GM19438 (cell line): Measurements from ENCODE around the gene PLA2G2A.
"Not testable (repeated sequence)": the region's sequence is repeated elsewhere in the genome, so short reads cannot be mapped to it uniquely, and the experiment has no call there.

Experiments used
- ATAC-seq: cut with Tn5 transposase; IDR thresholded peaks from one replicate; pipeline ENCODE4 v1.9.1; 2021; ENCODE audit warnings: low read depth; ENCODE audit not compliant: unreplicated experiment

Gene PLA2G2A, protein sequence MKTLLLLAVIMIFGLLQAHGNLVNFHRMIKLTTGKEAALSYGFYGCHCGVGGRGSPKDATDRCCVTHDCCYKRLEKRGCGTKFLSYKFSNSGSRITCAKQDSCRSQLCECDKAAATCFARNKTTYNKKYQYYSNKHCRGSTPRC

DNA sequence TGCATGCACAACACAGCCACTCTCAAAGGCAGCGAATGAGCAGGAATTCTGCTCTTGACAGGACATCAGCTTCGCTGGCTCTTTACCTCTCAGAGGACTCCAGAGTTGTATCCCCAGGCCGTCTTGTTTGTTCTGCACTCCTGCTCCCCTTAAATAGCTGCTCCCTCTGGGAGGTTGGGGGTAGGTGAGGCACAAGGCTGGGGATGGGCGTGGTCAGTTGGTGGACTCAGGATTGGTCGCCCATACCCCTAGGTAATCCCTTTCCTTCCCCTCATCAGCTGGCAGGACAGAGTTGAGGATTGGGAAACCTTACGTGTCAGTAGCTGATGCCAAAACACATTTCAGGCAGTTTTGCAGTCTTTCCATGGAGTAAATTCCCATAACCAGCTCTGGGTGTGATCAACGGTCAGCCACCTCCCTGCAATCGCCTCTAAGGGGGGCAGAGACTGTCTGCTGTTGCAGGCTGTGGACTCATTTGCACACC is at the start of gene PLA2G2A:
PLA2G2A (minus strand) TSS at position 125 of the 484 bp plus-strand sequence. CDS start 845 bp downstream, outside the sequence.
- no peak for ATAC-seq

- ATAC-seq, result no peak
These were observed 49.3 kb upstream of the PLA2G2A start for GRCh38 chr1:20028726-20029125.

GRCh38 chr1:20028125-20028524 is 48.7 kb upstream of the PLA2G2A start:
- no peak for ATAC-seq

DNA sequence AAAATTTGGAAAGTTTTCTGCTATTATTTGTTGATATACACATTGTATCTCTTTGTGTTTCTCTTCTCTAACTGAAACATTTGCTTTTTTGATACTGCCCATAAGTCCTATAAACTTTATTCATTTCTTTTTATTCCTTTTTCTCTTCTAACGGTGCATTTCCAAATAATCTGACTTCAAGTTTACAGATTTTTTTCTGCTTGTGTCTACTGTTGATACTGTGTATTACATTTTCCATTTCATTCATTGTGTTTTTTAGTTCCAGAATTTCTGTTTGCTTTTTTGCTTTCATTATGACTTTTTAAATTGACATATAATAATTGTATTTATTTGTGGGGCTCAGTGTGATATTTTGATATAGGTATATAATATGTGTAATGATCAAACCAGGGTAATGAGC is 38.3 kb upstream of the PLA2G2A start:
- ATAC-seq, result no peak

- ATAC-seq, result no peak
These were observed 34.7 kb upstream of the PLA2G2A start for GRCh38 chr1:20014153-20014552.

DNA sequence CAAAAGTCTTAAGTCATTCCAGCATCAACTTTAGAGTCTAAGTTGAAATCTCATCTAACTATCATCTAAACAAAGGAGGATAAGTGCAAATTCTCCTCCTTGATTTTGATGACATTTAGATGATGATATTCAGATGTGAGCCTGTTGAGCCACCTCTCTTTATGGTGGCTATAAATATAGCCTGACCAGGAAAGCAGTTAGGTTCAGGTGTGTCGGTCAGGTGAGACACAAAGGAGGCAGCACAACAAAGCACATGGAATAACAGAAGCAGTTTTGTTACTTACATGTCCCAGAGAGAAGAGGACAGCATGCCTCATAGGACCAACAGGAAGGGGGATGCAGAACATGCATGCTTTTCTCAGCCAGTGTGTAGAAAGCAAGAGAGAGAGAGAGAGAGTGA is 30.6 kb upstream of the PLA2G2A start:
- ATAC-seq, result no peak

DNA sequence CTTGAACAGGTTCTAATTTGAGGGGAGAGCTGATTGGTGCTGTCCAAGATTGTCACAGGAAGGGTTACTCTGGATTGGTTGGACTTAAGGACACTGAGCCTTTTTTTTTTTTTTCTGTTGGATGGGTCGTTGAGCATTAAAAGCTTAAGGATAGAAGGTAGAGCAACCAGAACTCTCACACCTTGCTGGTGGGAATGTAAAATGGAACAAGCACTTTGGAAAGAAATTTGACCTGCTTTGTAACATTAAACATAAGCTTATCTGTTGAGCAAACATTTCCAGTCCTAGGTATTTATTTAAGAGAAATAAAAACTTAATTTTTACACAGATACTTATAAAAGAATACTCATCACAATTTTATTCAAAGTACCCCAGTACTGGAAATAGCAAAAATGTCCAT is 29.8 kb upstream of the PLA2G2A start:
- ATAC-seq, result no peak

DNA sequence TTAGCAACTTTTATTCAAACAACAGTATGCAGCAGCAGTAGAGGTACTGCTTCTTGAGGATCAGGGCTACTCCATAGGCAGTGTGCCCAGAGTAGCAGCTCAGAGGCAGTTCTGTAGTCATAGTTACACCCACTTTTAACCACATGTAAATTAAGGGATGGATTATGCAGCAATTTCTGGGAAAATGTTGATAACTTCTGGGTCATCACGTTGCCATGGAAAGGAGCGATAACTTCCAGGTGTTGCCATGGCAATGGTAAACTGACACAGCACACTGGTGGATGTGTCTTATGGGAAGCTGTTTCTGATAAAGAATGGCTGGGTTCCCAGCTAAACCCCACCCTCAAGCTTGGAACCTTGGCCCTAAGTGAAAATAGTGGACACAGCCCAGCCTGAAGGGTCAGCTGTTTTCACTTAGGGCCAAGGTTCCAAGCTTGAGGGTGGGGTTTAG is 29.0 kb upstream of the PLA2G2A start:
- ATAC-seq, result no peak

DNA sequence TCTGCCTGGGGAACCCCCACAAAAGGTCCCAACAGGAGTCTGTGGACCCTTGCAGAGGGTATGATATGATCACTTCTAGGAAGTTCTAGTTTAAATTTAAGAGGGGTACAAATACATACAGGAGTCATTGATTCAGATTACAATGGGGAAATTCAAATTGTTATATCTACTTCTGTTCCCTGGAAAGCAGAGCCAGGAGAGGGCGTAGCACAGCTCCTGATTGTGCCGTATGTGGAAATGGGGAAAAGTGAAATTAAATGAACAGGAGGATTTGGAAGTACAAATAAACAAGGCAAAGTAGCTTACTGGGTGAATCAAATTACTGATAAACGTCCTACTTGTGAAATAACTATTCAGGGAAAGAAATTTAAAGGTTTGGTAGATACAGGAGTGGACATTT is 19.4 kb upstream of the PLA2G2A start:
- ATAC-seq, result not testable (repeated sequence)

DNA sequence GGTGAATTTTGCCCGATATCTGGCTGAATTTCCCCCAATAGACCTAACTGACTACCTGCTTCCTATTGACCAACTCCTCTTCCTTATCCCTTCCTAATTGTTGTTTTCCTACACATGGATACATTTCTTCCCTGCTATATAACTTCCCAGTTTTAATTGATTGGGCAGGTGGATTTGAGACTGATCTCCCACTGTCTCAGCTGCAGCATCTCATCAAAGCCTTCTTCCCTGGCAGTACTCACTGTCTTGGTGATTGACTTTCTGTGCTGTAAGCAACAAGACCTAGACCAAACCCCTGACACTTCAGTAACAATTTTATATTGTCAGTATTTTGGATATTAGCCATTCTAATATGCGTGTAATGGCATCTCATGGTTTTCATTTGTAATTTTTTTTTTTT is 11.3 kb upstream of the PLA2G2A start:
- ATAC-seq, result no peak

DNA sequence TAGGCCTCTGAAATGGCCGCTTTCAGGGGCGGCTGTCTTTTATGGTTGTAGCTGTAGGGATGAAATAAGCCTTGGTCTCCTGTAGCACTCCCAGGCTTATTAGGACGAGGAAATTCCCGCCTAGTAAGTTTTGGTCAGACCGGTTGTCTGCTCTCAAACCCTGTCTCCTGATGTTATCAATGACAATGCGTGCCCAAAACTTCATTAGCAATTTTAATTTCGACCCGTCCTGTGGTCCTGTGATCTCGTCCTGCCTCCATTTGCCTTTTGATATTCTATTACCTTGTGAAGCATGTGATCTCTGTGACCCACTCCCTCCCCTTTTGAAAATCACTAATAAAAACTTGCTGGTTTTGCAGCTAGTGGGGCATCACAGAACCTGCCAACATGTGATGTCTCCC is 10.8 kb upstream of the PLA2G2A start:
- not testable (repeated sequence) for ATAC-seq

DNA sequence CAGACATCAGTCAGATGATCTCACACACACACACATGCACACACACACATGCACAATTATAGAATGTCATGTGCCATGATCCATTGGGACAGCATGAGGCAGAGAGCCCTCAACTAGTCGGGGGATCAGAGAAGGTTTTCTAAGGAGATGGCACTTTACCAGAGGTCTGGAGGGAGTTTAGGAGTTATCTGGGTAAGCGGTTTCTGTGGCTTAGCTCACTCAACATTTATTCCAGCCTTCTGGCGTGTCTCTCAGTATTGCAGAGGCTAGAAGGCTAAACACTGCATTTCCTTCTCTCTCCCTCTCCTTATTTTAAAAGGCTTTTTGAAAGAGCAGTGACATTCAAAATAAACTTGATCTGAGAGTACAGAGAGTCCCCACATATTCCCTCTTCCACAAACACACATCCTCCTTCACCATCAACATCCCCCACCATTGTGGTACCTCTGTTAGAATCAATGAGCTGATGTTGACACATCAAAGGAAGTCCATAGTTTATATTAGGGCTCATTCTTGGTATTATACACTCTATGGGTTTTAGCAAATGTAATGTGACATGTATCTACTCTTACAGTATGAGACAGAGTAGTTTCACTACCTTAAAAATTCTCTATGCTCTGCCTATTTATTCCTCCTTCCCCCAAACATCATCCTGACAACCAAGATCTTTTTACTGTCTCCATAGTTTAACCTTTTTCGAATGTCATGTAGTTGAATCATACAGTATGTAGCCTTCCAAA is 9.0 kb upstream of the PLA2G2A start:
- no peak for ATAC-seq

DNA sequence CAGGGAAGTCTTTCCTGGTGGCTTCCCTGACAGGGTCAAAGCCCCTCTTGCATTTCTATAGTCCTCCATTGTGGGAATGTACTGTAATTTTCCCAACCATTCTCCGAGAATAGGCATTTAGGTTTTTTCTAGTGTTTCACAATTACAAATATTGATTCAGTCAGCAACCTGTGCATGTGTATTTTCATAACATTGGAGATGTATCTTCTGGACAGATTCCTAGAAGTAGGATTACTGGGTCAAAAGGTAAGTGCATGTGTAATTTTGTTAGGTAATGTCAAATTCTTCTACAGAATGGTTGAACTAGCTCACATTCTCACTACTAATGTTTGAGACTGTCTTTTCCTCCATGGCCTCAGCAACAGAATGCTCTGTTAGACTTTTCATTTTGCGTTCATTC is 8.3 kb upstream of the PLA2G2A start:
- no peak for ATAC-seq

DNA sequence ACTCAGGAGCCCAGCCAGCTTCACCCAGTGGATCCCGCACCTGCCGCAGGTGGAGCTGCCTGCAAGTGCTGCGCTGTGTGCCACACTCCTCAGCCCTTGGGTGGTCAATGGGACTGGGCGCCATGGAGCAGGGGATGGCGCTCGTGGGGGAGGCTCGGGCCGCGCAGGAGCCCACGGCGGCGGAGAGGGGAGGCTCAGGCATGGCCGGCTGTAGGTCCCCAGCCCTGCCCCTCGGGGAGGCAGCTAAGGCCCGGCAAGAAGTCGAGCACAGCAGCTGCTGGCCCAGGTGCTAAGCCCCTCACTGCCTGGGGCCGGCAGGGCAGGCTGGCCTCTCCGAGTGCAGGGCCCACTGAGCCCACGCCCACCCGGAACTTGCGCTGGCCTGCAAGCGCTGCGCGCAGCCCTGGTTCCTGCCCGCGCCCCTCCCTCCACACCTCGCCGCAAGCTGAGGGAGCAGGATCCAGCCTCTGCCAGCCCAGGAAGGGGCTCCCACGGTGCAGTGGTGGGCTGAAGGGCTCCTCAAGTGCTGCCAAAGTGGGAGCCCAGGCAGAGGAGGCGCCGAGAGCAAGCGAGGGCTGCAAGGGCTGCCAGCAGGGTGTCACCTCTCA is 5.1 kb upstream of the PLA2G2A start:
- not testable (repeated sequence) for ATAC-seq

GRCh38 chr1:19981507-19982312 is 2.3 kb upstream of the PLA2G2A start:
- no peak for ATAC-seq

DNA sequence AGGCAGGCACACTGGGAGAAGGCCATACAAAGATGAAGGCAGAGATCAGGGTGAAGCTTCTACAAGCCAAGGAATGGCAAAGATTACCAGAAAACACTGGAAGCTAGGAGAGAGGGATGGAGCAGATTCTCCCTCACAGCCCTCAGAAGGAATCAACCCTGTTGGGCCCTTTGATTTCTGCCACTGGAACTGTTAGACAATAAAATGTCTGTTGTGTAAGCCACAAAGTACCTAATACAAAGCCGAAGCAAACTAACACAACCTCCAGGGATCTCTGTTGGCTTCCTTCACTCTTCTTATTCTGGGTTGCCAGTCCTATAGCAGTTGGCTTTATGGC is 1.7 kb upstream of the PLA2G2A start:
- ATAC-seq, result no peak

- ATAC-seq, result no peak
These were observed 896 bp upstream of the PLA2G2A start for GRCh38 chr1:19980314-19980713.

- no peak for ATAC-seq
These were observed 1.3 kb downstream of the PLA2G2A start for GRCh38 chr1:19978143-19978542.

DNA sequence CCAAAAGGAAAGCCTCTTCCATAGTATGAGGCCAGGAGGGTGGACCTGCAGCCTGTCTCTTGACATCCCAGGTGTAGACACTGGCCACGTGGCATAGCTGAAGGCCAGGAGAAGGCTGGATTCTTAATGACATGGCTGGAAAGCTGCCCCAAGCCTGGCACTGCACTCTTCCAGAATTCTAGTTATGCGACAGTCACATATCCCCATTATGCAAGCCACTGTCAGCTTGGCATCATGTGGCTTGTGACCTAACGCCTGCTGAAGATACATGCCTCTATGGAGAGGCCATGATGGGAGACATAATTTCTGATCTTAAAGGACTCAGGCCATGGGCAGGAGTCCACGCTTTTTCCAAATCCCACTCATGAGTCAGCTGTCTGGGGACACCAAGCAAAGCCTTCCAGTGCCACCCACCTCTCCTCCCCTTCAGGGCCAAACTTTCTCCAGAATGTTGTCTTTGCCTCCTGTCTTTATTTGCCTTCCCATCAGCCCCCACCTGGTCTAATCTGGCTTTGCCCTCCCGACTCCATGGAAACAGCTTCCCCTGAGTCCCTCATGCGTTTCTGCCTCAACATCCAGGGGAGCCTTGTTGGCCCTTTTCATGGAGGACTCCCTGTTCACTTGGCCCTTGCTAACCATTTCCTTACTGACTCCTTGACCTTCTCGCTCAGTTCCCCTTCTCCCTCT is 3.0 kb downstream of the PLA2G2A start:
- no peak for ATAC-seq

DNA sequence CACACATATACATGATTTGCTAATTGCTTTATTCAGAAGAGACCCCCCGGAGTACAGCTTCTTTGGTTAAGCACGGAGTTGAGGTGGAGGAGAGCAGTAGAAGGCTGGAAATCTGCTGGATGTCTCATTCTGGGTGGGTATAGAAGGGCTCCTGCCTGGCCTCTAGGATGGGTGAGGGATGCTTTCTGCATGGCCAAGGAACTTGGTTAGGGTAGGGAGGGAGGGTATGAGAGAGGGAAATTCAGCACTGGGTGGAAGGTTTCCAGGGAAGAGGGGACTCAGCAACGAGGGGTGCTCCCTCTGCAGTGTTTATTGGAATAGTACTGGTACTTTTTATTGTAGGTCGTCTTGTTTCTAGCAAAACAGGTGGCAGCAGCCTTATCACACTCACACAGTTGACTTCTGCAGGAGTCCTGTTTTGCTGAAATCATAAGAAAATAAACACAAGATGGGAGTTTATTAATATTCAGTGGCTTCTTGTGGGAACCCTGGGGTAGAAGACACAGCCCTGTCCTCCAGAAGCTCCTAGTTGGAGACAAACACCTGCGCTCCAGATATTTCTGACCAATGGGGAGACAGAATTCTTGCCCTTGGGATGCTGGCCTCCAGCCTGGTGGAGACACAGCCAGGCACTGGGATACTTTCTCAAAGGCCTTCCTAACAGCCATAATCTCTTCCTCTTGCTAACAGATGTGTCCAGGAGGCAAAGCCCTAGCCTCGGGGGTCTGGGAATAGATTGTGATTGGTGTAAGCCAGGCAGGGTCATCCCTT is 3.8 kb downstream of the PLA2G2A start:
- no peak for ATAC-seq
